ENCODE results near the gene RTP3.
"Not testable (repeated sequence)": the region's sequence is repeated elsewhere in the genome, so short reads cannot be mapped to it uniquely, and the experiment has no call there.

RTP3 gene

GRCh38 chr3:46520531-46520930, 22.8 kb downstream of the RTP3 start:
- Histone ChIP-seq H3K4me2 (ENCODE audit: low read length) (no peak overlapping the region), H3K9me3 (ENCODE audit: insufficient read depth, low read length) (no peaks in the 10 kb centered on the region), H3K9ac (ENCODE audit: low read length) (no peak overlapping the region), H3K79me2 (ENCODE audit: low read length) (no peaks in the 10 kb centered on the region), H3K27me3 (ENCODE audit: low read depth, low read length) (peaks cover 3% of the 10 kb centered on the region; the same call in 1 of the 2 replicates), H3K27ac (ENCODE audit: low read length) (no peak overlapping the region), H4K20me1 (ENCODE audit: insufficient read depth, low read length) (no peaks in the 10 kb centered on the region), H3K36me3 (replicated peaks; ENCODE audit: low read depth, low read length) (no peaks in the 10 kb centered on the region), H3K4me1 (ENCODE audit: low read length) (no peaks in the 10 kb centered on the region), H2AFZ (ENCODE audit: low read depth, low read length) (no peak overlapping the region), H3K4me3 (ENCODE audit: low read length) (no peak overlapping the region)
- TF ChIP-seq EZH2phosphoT487 (IDR thresholded peaks at IDR 0.05; ENCODE audit: low read depth) (no peak), CTCF (IDR thresholded peaks at IDR 0.05; ENCODE audit: low read depth, low read length) (no peak)

- TF ChIP-seq EZH2phosphoT487 (IDR thresholded peaks at IDR 0.05; ENCODE audit: low read depth) = no peak
- no peak for TF ChIP-seq CTCF (IDR thresholded peaks at IDR 0.05; ENCODE audit: low read depth, low read length)
- H3K27ac ChIP-seq (ENCODE audit: low read length) = no peak overlapping the region
- H3K9ac ChIP-seq (ENCODE audit: low read length) = no peak overlapping the region
- H3K27me3 ChIP-seq (ENCODE audit: low read depth, low read length) = peaks cover 3% of the 10 kb centered on the region; the same call in 1 of the 2 replicates
- no peaks in the 10 kb centered on the region for H3K79me2 ChIP-seq (ENCODE audit: low read length)
- no peak overlapping the region for H2AFZ ChIP-seq (ENCODE audit: low read depth, low read length)
- no peaks in the 10 kb centered on the region for H3K36me3 ChIP-seq (replicated peaks; ENCODE audit: low read depth, low read length)
- no peak overlapping the region for H3K4me2 ChIP-seq (ENCODE audit: low read length)
- no peaks in the 10 kb centered on the region for H4K20me1 ChIP-seq (ENCODE audit: insufficient read depth, low read length)
- no peak overlapping the region for H3K4me3 ChIP-seq (ENCODE audit: low read length)
- no peaks in the 10 kb centered on the region for H3K4me1 ChIP-seq (ENCODE audit: low read length)
- no peaks in the 10 kb centered on the region for H3K9me3 ChIP-seq (ENCODE audit: insufficient read depth, low read length)
Measured at GRCh38 chr3:46521096-46521495, 23.3 kb downstream of the RTP3 start.

- H3K36me3 ChIP-seq (replicated peaks; ENCODE audit: low read depth, low read length); H2AFZ ChIP-seq (ENCODE audit: low read depth, low read length); H3K79me2 ChIP-seq (ENCODE audit: low read length); H4K20me1 ChIP-seq (ENCODE audit: insufficient read depth, low read length); H3K27ac ChIP-seq (ENCODE audit: low read length); H3K4me2 ChIP-seq (ENCODE audit: low read length); H3K9me3 ChIP-seq (ENCODE audit: insufficient read depth, low read length); H3K27me3 ChIP-seq (ENCODE audit: low read depth, low read length); H3K9ac ChIP-seq (ENCODE audit: low read length); H3K4me3 ChIP-seq (ENCODE audit: low read length): not testable (repeated sequence)
- H3K4me1 ChIP-seq (ENCODE audit: low read length) = peaks cover 10% of the 10 kb centered on the region
Measured at GRCh38 chr3:46522201-46522600, 24.4 kb downstream of the RTP3 start.

- H3K36me3 ChIP-seq (replicated peaks; ENCODE audit: low read depth, low read length) = no peaks in the 10 kb centered on the region
- H4K20me1 ChIP-seq (ENCODE audit: insufficient read depth, low read length) = no peaks in the 10 kb centered on the region
- no peak overlapping the region for H3K9ac ChIP-seq (ENCODE audit: low read length)
- no peaks in the 10 kb centered on the region for H3K9me3 ChIP-seq (ENCODE audit: insufficient read depth, low read length)
- no peaks in the 10 kb centered on the region for H3K79me2 ChIP-seq (ENCODE audit: low read length)
- TF ChIP-seq EZH2phosphoT487 (IDR thresholded peaks at IDR 0.05; ENCODE audit: low read depth) (no peak), CTCF (IDR thresholded peaks at IDR 0.05; ENCODE audit: low read depth, low read length) (no peak)
- H3K27ac ChIP-seq (ENCODE audit: low read length) = no peak overlapping the region
- H3K4me1 ChIP-seq (ENCODE audit: low read length) = peaks cover 11% of the 10 kb centered on the region
- H3K4me2 ChIP-seq (ENCODE audit: low read length) = no peak overlapping the region
- H3K4me3 ChIP-seq (ENCODE audit: low read length) = no peak overlapping the region
- H3K27me3 ChIP-seq (ENCODE audit: low read depth, low read length) = peaks cover 3% of the 10 kb centered on the region; the same call in 1 of the 2 replicates
- H2AFZ ChIP-seq (ENCODE audit: low read depth, low read length) = no peak overlapping the region
Measured at GRCh38 chr3:46523556-46523955, 25.8 kb downstream of the RTP3 start.

- TF ChIP-seq EZH2phosphoT487 (IDR thresholded peaks at IDR 0.05; ENCODE audit: low read depth) (no peak), CTCF (IDR thresholded peaks at IDR 0.05; ENCODE audit: low read depth, low read length) (no peak)
- no peaks in the 10 kb centered on the region for H3K79me2 ChIP-seq (ENCODE audit: low read length)
- H3K4me3 ChIP-seq (ENCODE audit: low read length) = no peak overlapping the region
- peaks cover 3% of the 10 kb centered on the region; the same call in 1 of the 2 replicates for H3K27me3 ChIP-seq (ENCODE audit: low read depth, low read length)
- no peaks in the 10 kb centered on the region for H4K20me1 ChIP-seq (ENCODE audit: insufficient read depth, low read length)
- H3K27ac ChIP-seq (ENCODE audit: low read length) = no peak overlapping the region
- H3K36me3 ChIP-seq (replicated peaks; ENCODE audit: low read depth, low read length) = no peaks in the 10 kb centered on the region
- peaks cover 11% of the 10 kb centered on the region for H3K4me1 ChIP-seq (ENCODE audit: low read length)
- no peaks in the 10 kb centered on the region for H3K9me3 ChIP-seq (ENCODE audit: insufficient read depth, low read length)
- H3K4me2 ChIP-seq (ENCODE audit: low read length) = no peak overlapping the region
- H2AFZ ChIP-seq (ENCODE audit: low read depth, low read length) = no peak overlapping the region
- no peak overlapping the region for H3K9ac ChIP-seq (ENCODE audit: low read length)
Measured at GRCh38 chr3:46524008-46524407, 26.2 kb downstream of the RTP3 start.
